ENCODE measurements around the gene KLHL5. TPM values are rescaled to one million over a fixed set of nuclear protein-coding genes. Genes with fewer than 3 reads are reported as not detected.

Gene KLHL5
- total and polyA plus RNA-seq, 12 donors, result 4.2 to 22.7 (median 11.3) TPM

DNA sequence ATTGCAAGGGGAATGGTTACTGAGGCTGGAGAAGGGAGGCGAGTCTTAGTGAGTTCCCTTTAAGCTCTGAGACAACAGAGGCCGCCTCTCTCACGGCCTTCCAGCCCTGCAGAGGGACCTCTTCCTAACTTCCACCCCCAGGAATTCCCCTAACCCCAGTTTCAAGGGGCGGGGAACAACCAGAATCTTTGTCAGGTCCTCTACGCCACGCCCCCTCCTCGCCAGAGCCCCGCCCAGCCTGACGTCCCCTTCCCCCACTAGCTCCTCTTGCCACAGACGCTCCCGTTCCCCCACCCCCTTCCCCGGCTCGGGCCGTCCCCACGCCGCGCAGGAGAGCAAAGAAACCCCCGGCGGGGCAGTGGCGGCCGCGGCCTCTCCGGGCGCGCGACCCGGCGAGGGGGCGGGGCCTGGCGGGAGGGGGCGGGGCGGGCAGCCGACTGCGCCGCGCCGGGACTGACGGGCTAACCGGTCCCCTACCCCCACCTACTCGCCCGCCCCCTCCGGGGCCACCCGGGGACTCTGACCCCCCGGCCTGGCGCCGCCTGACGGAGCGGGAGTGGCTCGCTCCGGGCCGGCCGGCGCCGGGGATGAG lies 17.6 kb upstream of the KLHL5 start:
- Histone ChIP-seq H3K27ac (peak overlapping the region; percentile 76 to 98 (median 95)), H3K4me1 (peaks cover 0 to 56% (median 42%) of the 10 kb centered on the region in 9 donors), H3K36me3 (no peaks in the 10 kb centered on the region), H3K9me3 (no peaks in the 10 kb centered on the region), H3K4me3 (peak overlapping the region; percentile 59 to 98 (median 70)), H3K27me3 (no peaks in the 10 kb centered on the region)
- DNase-seq (peak; percentile 93 to 96), ATAC-seq (peak; percentile 88 to 95 (median 92))
- 1% methylated on average over 16 to 52 of the region's 54 CpGs for WGBS, 2 donors
- intact Hi-C loops (cut with DNase I), result loop anchor here in 4 of 10 donors (2.0 to 10.0 kb wide), 5 partner anchors 80 to 140 kb away; partner anchors contain the start of gene WDR19 (in 3 of the 4)
- TF ChIP-seq, protein P1, sequence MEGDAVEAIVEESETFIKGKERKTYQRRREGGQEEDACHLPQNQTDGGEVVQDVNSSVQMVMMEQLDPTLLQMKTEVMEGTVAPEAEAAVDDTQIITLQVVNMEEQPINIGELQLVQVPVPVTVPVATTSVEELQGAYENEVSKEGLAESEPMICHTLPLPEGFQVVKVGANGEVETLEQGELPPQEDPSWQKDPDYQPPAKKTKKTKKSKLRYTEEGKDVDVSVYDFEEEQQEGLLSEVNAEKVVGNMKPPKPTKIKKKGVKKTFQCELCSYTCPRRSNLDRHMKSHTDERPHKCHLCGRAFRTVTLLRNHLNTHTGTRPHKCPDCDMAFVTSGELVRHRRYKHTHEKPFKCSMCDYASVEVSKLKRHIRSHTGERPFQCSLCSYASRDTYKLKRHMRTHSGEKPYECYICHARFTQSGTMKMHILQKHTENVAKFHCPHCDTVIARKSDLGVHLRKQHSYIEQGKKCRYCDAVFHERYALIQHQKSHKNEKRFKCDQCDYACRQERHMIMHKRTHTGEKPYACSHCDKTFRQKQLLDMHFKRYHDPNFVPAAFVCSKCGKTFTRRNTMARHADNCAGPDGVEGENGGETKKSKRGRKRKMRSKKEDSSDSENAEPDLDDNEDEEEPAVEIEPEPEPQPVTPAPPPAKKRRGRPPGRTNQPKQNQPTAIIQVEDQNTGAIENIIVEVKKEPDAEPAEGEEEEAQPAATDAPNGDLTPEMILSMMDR (IDR thresholded peaks at IDR 0.05), result peak in 1 of 9 donors; percentile 34

DNA sequence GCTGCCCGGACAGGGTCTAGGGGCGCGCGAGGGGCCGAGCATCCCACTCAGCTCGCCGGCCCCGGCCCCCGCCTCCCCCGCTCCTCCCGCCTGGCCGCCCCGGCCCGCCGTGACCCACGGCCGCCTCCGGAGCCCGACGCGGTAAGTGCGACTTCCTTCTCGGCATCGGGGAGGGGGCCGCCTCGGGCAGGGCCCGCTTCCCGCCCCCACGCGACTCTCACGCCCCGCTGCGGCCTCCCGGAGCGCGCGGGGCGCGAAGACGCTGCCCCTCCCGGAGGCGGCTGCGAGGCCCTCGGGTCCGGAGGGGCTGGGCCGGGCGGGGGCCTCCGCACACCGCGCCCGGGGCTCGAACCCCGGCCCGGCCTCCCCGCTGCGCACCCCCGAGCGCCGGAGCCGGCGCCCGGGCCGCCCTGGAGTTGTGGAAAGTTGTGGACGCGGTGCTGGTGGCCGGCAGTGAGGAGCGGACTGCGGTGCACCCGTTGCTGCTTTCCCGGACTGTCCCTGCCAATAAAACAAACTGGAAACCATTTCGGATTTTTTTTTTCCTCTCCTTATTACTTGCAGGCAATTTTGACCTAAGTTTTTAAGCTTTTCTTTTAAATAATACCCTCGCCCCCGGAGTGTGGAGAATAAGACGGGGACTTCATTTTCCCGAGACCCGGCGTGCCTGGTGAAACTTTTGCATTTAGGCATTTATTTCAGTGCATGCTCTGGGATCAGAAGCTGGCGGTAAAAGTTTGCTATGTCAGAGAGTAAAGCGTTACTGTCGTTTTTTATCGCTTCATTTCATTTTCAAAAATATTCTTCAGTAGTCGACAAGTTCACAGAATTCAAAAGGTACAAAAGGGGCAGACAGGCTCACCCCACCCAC lies 16.8 kb upstream of the KLHL5 start:
- Histone ChIP-seq H3K9me3 (no peaks in the 10 kb centered on the region), H3K4me1 (peaks cover 0 to 60% (median 42%) of the 10 kb centered on the region in 9 donors), H3K27me3 (no peaks in the 10 kb centered on the region), H3K4me3 (peak overlapping the region; percentile 59 to 98 (median 70)), H3K27ac (peak overlapping the region; percentile 76 to 98 (median 95)), H3K36me3 (no peaks in the 10 kb centered on the region)
- TF ChIP-seq, protein P1 (IDR thresholded peaks at IDR 0.05), result no peak
- 1 to 2% methylated on average over 67 to 82 of the region's 82 CpGs for WGBS, 2 donors
- ATAC-seq (peak in 5 of 8 donors; percentile 2 to 48 (median 39)), DNase-seq (peak; percentile 15 to 38)
- intact Hi-C loops (cut with DNase I), result loop anchor here in 4 of 10 donors (2.0 to 10.0 kb wide), 5 partner anchors 80 to 140 kb away; partner anchors contain the start of gene WDR19 (in 3 of the 4)

DNA sequence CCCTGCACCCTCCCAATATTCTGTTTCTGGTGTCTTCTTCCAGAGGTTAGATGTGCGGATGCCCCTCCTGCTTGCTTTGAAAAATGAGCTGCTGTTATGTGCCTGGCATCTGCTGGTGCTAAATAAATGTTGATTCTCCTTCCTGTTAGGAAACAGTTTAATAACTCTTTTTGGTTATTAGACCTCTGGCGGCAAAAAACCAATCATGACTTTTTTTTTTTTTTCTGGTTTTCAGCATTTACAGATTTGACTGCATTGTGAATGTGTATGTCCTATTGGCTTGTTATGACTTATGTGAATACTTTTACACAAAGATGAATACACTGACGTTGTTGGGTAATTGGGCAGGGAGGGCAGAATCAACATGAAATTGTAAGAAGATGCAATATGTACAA lies 16.2 kb upstream of the KLHL5 start:
- H3K9me3 ChIP-seq, result no peaks in the 10 kb centered on the region
- no peak for ATAC-seq

More for the DNA sequence above, 16.2 kb upstream of the KLHL5 start:
- peak overlapping the region in 9 of 10 donors; percentile 76 to 97 (median 95) for H3K27ac ChIP-seq
- 42 to 55% methylated on average over 3 of the region's 3 CpGs for WGBS, 2 donors
- H3K36me3 ChIP-seq, result no peaks in the 10 kb centered on the region
- intact Hi-C loops (cut with DNase I), result loop anchor here in 4 of 10 donors (2.0 to 10.0 kb wide), 4 partner anchors 79 to 139 kb away; partner anchors contain the start of gene WDR19 (in 2 of the 4)
- peaks cover 0 to 65% (median 44%) of the 10 kb centered on the region in 9 donors for H3K4me1 ChIP-seq
- no peaks in the 10 kb centered on the region for H3K27me3 ChIP-seq
- no peak for DNase-seq
- TF ChIP-seq, protein P1 (IDR thresholded peaks at IDR 0.05), result no peak
- H3K4me3 ChIP-seq, result peak overlapping the region in 9 of 10 donors; percentile 69 to 98 (median 70)

Measured in heart right ventricle (tissue), 16 donors.